DND-41 (cell line): ENCODE data around the gene SYNJ1.

Experiments used
- ATAC-seq: fragments of 200-7000 bp; cut with Tn5 transposase; 3 replicates; pipeline ENCODE4 v1.9.1; 2021; ENCODE audit warnings: low read depth; ENCODE audit not compliant: insufficient read depth
- DNase-seq: peaks from one replicate; pipeline ENCODE4 v3.0.0-alpha.2; 2020
- H2AFZ ChIP-seq: 2 replicates; pipeline ENCODE4 v1.6.0; 2012; ENCODE audit warnings: low read depth, low read length
- H3K27ac ChIP-seq: 2 replicates; pipeline ENCODE4 v1.5.1; 2012; ENCODE audit warnings: low read length, inconsistent platforms
- H3K27me3 ChIP-seq: fragments of 200-600 bp; sonication (generic); 2 replicates; pipeline ENCODE4 v1.6.0; 2012; ENCODE audit warnings: low read length, mild to moderate bottlenecking, inconsistent platforms; ENCODE audit not compliant: insufficient read depth, poor library complexity
- H3K36me3 ChIP-seq: 2 replicates; pipeline ENCODE4 v1.5.1; 2012; ENCODE audit warnings: low read length, inconsistent platforms; ENCODE audit not compliant: insufficient read depth
- H3K4me1 ChIP-seq: 2 replicates; pipeline ENCODE4 v1.5.1; 2012; ENCODE audit warnings: mild to moderate bottlenecking, low read length; ENCODE audit not compliant: insufficient read depth
- H3K4me2 ChIP-seq: 2 replicates; pipeline ENCODE4 v1.6.0; 2012; ENCODE audit warnings: mild to moderate bottlenecking, moderate library complexity, low read length, inconsistent platforms; ENCODE audit not compliant: insufficient read depth
- H3K4me3 ChIP-seq, 2 experiments: fragments of 200-600 bp in 1 of 2; shearing (Covaris generic) in 1 of 2; 2 replicates each; pipeline ENCODE4 v1.5.1; 2012 to 2016; ENCODE audit warnings: inconsistent platforms in 2 of 2, low read length in 2 of 2, mild to moderate bottlenecking in 2 of 2, low read depth in 1 of 2, moderate library complexity in 1 of 2
- H3K79me2 ChIP-seq: 2 replicates; pipeline ENCODE4 v1.6.0; 2012; ENCODE audit warnings: low read length, inconsistent platforms; ENCODE audit not compliant: insufficient read depth
- H3K9ac ChIP-seq: 2 replicates; pipeline ENCODE4 v1.6.0; 2012; ENCODE audit warnings: low read depth, mild to moderate bottlenecking, inconsistent platforms, low read length, moderate library complexity
- H3K9me3 ChIP-seq: 2 replicates; pipeline ENCODE4 v1.5.1; 2012; ENCODE audit warnings: low read length, moderate library complexity, mild to moderate bottlenecking, inconsistent platforms; ENCODE audit not compliant: insufficient read depth, severe bottlenecking
- H4K20me1 ChIP-seq: 2 replicates; pipeline ENCODE4 v1.6.0; 2012; ENCODE audit warnings: low read length; ENCODE audit not compliant: insufficient read depth
- CTCF ChIP-seq: IDR thresholded peaks from 2 replicates; pipeline ENCODE4 v1.5.1; 2012; ENCODE audit warnings: borderline replicate concordance, low read length, moderate library complexity, mild to moderate bottlenecking; ENCODE audit not compliant: poor library complexity, severe bottlenecking; ENCODE audit errors: extremely low read depth
- EZH2 ChIP-seq: IDR thresholded peaks from 3 replicates; pipeline ENCODE4 v1.6.1; 2012; ENCODE audit warnings: borderline replicate concordance, low read depth, mild to moderate bottlenecking, moderate library complexity, low read length, inconsistent platforms; ENCODE audit not compliant: severe bottlenecking

The SYNJ1 gene

GRCh38 chr21:32719085-32719484 lies 8.7 kb downstream of the SYNJ1 start:
- no peaks in the 10 kb centered on the region for H3K27me3 ChIP-seq
- TF ChIP-seq CTCF: no peak
- no peak for TF ChIP-seq EZH2
- H3K79me2 ChIP-seq: peaks cover 9% of the 10 kb centered on the region; the same call in 1 of the 2 replicates
- ATAC-seq (no peak), DNase-seq (no peak)
- peaks cover 14% of the 10 kb centered on the region for H3K36me3 ChIP-seq
- no peaks in the 10 kb centered on the region for H3K4me1 ChIP-seq
- no peak overlapping the region for H3K9ac ChIP-seq
- no peak overlapping the region for H3K4me2 ChIP-seq
- H3K4me3 ChIP-seq: no peak overlapping the region
- no peaks in the 10 kb centered on the region for H3K9me3 ChIP-seq
- H2AFZ ChIP-seq: no peak overlapping the region
- no peak overlapping the region for H3K27ac ChIP-seq
- peaks cover 2% of the 10 kb centered on the region; the same call in 1 of the 2 replicates for H4K20me1 ChIP-seq

GRCh38 chr21:32717851-32718316 lies 9.9 kb downstream of the SYNJ1 start:
- no peaks in the 10 kb centered on the region for H3K27me3 ChIP-seq
- H3K4me1 ChIP-seq: no peaks in the 10 kb centered on the region
- no peak for ATAC-seq
- TF ChIP-seq CTCF (no peak), EZH2 (no peak)
- H3K36me3 ChIP-seq: peaks cover 14% of the 10 kb centered on the region
- no peak overlapping the region for H3K4me2 ChIP-seq
- DNase-seq: no peak
- no peak overlapping the region for H3K9ac ChIP-seq
- peaks cover 7% of the 10 kb centered on the region; the same call in 1 of the 2 replicates for H3K79me2 ChIP-seq
- H3K9me3 ChIP-seq: no peaks in the 10 kb centered on the region
- H4K20me1 ChIP-seq: peaks cover 2% of the 10 kb centered on the region; the same call in 1 of the 2 replicates
- H3K27ac ChIP-seq: no peak overlapping the region
- no peak overlapping the region for H2AFZ ChIP-seq
- no peak overlapping the region for H3K4me3 ChIP-seq

DNA sequence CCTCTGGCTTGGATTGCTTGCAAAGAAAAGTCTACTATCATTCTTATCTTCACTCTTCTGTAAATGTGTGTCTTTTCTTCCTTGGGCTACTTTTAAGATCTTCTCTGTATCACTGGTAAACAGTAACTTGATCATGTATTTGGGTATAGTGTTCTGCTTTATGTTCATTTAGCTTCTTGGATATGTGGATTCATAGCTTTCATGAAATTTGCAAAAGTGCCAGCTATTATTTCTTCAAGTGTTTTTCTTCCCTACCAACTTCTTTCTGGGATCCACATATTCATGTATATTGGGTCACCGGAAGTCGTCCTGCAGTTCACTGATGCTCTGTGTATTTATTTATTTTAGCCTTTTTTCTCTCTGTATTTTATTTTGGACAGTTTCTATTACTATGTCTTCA lies 11.3 kb downstream of the SYNJ1 start:
- no peak for TF ChIP-seq EZH2
- no peak for TF ChIP-seq CTCF
- no peaks in the 10 kb centered on the region for H3K9me3 ChIP-seq
- H3K4me2 ChIP-seq: no peak overlapping the region
- H3K79me2 ChIP-seq: 0 out of 2 replicates have a peak, but pooled peaks cover 2% of the 10 kb centered on the region
- ATAC-seq (no peak), DNase-seq (no peak)
- no peak overlapping the region for H3K4me3 ChIP-seq
- H3K27ac ChIP-seq: no peak overlapping the region
- H3K27me3 ChIP-seq: no peaks in the 10 kb centered on the region
- peaks cover 2% of the 10 kb centered on the region; the same call in 1 of the 2 replicates for H4K20me1 ChIP-seq
- no peak overlapping the region for H3K9ac ChIP-seq
- H2AFZ ChIP-seq: no peak overlapping the region
- peaks cover 14% of the 10 kb centered on the region for H3K36me3 ChIP-seq
- 0 out of 2 replicates have a peak, but pooled peaks cover 3% of the 10 kb centered on the region for H3K4me1 ChIP-seq
